HL-60/S4 treated with retinoic acid at 250 ng/mL for 4 days and 3 days (cell line): ENCODE measurements around the gene PIP5K1B.

ENCODE experiments used
- in situ Hi-C: fragments of 300-500 bp; cut with MboI; formaldehyde crosslinking; loops from 2 replicates; pipeline ENCODE4 v1.7.0; 2022; ENCODE audit warnings: low sequenced_read_pairs

The PIP5K1B gene

DNA sequence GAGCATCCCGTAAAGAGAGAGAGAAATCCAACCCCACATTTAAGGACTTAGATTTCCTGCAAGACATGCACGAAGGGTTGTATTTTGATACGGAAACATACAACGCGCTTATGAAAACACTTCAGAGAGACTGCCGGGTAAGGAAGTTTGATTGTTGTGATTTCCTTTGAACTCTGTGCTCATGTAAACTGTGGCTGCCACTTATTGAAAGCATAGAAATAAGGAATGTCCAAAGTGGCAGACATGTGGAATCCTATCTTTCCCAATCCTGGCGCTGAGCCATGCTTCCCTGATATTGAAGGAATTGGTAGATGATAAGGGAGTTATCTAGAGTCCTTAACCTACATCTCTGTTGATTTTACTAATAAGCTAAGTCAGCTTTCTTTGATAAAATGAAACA lies 189.5 kb downstream of the PIP5K1B start:
- in situ Hi-C loops, result loop anchor here (25.0 kb wide), 1 partner anchor 93 kb away; no protein-coding TSS in a partner anchor

DNA sequence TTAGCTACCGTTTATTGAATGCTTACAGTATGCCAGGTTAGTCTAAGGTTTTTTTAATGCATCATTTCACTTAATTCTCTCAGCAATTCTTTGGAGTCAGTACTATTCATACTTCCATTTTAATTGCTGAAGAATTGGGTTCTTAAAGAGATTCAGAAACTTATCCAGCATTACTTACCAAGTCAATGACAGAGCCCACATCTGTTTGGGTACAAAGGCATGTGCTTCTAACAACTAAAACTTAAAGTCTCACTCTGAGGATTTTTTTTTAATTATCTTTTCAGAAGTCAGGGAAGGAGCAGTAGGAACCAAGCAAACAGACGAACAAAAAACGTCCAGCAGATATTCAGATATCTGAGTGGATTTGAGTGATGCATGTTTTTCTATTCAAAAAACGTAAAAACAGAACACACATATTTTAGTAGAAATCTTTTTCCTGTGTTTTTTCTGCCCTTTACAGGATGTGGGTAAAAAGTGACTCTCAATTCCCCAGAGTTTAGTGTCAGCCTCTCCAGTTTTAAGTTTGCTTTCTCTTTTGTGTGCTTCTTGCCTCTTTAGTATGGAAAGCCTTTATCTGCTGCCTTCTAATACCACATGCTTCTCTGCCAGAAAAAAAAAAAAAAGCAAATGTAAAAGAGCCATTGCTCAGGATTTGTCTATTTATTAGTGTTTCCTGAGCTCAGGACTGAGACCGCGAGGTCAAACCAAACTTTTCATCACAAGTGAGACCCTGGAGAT lies 190.9 kb downstream of the PIP5K1B start:
- in situ Hi-C loops, result loop anchor here (25.0 kb wide), 1 partner anchor 91 kb away; no protein-coding TSS in a partner anchor

DNA sequence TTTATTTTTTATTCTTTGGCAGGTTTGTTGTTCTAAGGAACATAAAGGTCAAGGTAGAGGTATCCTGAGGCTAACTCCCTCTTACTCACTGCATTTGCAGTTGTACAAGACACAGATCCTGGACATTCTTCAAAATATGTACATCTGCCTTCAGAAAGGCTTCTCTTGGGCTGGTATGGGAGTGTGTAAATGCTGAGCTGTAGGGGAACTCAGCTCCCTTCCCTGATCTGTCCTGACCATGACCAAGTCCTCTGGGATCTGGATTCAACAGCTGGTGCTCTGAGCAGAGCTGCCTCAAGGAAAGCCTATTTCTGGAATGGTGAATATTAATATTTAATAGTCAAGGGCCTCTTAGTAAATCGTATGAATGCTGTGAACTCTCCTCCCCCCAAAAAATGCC lies 191.4 kb downstream of the PIP5K1B start:
- in situ Hi-C loops, result loop anchor here (25.0 kb wide), 1 partner anchor 91 kb away; no protein-coding TSS in a partner anchor

DNA sequence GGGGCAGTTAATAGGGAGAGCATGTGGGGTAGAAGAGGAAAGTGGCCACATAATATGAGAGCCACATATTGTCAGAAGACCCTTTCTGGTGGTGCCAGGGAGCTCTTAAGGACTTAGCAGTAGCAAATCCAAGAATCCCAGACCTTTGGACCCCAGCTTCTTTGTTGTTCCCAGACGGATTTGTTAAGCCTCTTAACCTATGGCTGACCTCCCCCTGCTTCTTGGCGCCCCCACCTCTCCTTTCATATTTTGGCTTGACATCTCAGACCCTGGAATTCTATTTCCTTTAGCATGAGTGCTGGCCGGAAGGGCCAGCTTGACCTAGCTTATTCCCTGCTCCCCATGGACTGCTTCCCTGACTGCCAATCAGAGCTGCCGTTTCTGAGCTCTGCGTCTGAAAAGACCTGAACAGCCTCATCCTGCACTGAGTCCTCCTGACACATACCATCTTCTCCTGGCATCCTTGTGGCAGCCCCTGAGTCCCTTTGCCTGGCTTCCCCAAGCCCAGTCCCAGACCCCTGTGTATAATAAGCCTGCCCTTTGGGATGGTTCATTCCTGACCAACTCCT lies 192.6 kb downstream of the PIP5K1B start:
- in situ Hi-C loops, result loop anchor here (25.0 kb wide), 1 partner anchor 90 kb away; no protein-coding TSS in a partner anchor

DNA sequence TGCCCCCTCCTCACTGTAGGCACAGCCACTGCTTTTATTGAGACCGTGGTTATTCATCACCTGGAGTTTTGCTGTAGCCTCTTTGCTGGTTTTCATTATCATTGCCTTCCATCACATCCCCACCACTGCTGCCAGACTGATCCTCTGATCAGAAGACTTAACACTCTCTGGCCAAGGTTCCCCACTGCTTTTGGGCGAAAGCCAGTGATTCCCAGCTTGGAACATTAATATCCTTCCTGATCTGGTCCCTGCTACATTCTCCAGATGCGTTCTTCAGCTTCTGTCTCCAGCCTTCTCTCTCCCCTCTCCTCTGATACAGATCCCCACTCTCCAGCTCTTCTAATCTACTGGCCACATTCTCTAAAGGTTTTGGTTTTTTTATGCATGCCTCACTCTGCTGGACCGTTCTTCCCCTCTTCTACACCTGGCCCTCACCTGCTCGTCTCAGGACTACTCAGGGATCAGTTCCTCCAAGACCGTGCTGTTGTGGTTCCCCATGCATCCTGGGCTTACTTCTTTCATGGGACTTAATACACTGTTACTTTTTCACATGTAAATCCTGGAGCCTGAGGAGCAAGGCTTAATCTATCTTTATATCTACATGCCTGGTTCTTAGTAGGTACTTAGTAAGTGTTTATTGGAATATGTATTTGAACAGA lies 193.9 kb downstream of the PIP5K1B start:
- in situ Hi-C loops, result loop anchor here (25.0 kb wide), 1 partner anchor 88 kb away; no protein-coding TSS in a partner anchor

DNA sequence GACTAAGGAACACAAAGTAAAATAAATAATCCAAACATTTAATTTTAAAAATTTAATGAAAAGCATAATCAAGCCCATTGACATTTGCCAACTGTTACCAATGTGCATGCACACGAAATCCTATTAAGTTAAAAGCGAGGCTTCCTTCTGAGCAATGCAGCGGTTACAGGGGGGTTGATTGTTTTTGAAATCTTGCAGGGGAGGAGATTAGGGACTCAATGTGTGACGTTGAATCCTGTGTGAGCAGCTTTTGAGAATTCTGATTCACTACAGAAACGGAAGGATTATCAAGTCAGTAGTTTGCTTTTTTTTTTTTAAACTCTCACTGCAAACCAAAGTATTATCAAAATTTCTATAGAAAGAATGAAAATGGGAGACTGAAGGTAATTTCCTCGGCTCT lies 199.4 kb downstream of the PIP5K1B start:
- in situ Hi-C loops, result no loop called here

DNA sequence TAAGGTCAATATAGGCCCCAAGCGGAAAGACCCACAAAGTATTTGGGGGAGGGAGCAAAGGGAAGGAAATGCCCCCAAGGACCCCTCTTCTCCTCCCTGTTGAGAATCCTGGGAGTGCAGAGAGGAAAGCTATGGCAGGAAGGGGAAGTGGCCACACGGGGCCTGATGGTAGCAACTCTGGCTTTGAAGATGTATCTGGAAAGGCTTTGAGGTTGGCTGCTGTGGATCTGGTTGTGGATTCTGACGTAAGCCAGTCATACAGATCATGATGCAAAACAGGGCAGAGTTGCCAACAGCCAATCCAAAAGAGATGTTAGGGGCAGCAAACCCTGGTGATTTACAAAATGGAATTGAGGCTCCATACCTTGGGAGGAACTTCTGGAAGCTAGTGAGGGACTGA lies 200.1 kb downstream of the PIP5K1B start:
- in situ Hi-C loops, result no loop called here

DNA sequence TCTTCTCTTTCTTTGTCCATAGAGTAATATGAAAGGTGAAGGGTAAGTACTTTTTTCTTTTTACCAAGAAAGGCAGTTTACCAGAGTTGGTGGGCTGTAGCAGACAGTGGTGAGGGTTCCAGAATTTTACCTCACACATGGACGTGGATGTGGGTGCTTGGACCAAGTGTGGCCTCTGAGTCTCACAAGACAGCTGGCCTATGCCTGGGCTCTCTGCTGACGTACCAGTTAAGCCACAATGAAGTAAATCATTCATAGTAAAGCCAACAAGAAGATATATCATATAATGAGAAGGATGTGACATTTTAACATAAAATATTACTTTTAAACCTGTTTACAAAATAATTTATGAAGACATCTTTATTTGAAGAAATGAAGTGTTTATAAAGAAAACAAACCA lies 202.9 kb downstream of the PIP5K1B start:
- in situ Hi-C loops, result no loop called here

DNA sequence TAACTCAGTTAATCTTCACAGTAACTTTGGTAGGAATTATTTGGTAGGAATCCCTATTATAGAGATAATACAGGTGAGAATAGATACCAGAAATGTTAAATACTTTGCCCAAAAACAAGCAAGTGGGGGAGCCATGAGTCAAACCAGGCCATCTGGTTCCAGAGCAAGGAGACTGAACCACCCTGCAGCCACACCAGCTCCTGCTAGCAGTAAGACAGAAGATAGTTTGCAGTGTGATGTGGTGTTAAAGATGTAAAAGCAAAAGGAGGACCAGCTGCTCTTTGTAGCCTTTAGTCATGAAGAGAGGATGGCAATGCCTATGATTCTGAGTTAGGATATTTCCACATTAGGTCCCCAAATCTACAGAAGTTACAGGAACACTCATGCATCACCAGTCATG lies 207.5 kb downstream of the PIP5K1B start:
- in situ Hi-C loops, result no loop called here

DNA sequence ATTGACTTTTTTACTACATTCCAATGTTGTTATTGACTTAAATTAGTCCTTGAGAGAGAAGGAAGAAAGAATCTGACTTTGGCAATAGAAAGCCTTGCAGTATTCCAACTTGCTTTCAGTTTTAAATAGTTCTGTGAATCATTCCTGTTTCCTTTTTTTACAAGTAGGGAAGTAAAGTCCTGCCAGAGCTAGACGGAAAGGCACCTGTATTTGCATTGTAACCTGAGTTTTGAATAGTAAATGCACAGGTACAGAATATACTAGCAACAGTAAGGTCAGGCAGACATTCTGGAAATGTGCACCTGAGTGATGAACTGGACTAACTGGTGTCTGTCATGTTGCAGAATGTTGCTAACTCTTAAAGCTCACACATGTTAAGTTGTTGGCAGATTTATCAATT lies 208.0 kb downstream of the PIP5K1B start:
- in situ Hi-C loops, result no loop called here

DNA sequence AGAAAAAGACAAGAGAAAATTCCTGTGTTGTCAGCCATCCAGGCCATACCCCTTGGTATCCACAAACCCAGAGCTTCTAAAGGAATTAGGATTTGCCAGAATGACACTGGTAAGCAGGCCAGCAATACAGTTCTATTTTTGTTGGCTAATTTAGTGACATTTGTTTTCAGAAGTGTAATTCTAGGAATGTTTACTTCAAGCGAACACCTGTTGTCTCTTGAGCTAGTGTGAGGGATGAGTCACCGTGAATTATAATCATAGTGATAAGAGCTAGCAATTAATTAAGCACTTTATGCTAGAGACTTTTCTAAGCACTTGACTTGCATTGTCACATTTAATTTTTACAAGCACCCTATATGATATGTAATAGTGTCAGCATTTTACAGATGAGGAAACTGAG lies 209.7 kb downstream of the PIP5K1B start:
- in situ Hi-C loops, result no loop called here

DNA sequence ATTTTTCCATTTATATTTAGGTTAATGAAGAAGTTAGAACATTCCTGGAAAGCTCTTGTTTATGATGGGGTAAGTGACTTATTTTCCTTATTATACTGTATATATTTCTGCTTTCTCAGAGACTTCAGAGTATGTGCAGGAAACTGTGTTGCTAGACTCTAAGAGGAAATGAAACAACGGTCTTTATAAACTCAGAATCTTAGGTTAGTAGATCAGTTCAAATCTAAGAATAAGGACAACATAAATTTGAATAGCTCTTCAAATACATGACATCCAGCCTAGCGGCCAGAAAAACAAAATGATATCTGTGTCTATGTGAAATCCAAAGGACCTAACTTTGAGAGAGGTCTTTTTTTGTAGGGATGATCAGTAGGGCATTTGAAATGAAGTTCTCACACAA lies 214.6 kb downstream of the PIP5K1B start:
- in situ Hi-C loops, result no loop called here

DNA sequence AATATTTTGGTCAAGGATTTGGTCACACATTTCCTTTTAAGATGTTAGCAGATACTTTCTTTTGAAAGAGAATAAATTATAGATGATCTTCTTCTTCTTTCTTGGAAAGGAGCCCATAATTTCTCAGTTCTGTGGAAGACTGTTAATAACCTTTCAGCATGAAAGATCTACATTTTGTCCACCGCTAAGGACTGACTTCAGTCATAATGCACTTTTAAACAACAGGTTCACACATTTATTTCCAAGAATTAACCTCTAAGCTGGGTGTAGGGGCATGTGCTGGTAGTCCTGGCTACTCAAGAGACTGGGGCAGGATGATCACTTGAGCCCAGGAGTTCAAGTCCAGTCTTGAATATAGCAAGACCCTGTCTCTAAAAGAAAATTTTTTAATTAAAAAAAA lies 215.9 kb downstream of the PIP5K1B start:
- in situ Hi-C loops, result no loop called here

DNA sequence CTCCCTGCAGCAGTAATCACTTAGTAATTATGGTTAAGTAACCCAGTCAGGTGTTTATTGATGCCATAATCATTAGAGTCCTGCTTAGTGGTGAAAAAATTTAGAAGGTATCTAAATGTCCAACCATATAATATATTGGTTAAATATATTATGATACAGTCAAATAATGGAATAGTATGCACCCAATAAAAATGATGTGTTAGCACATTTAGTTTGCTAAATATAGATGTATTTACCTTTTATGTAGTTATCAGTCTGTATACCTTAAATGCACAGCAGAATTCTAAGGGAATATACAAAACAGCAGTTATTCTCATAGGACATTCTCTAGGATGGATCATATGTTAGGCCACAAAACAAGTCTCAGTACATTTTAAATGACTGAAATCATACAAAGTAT lies 218.4 kb downstream of the PIP5K1B start:
- in situ Hi-C loops, result no loop called here

DNA sequence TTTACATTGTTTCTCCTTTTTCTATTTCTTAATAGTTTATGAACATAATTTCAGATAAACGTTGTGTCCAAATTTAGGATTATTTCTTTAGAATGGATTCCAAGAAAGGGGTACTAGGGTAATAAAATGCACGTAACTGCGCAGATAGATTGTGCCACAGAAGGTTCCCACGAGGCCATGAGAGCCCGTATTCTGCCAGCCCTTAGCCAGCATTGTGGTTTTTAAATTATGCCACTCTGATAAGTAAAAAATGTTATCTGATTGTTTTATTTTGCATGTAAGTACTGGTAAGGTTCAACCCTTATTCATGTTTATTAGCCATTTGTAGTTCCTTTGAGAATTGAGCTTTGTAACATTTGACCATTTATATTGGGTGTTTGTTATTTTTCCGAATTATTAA lies 220.1 kb downstream of the PIP5K1B start:
- in situ Hi-C loops, result no loop called here

DNA sequence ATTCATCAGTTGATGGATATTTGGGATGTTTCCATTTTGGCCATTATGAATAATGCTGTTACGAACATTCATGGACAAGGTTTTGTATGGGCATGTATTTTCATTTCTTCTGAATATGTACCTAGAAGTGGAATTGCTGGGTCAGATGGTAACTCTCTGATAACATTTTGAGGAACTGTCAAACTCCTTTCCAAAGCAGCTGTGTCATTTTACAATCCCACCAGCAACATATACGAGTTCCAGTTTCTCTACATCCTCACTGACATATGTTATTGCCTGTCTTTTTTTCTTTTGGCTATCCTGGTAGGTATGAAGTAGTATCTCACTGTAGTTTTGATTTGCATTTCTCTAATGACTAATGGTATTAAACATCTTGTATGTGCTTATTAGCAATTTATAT lies 222.1 kb downstream of the PIP5K1B start:
- in situ Hi-C loops, result no loop called here

DNA sequence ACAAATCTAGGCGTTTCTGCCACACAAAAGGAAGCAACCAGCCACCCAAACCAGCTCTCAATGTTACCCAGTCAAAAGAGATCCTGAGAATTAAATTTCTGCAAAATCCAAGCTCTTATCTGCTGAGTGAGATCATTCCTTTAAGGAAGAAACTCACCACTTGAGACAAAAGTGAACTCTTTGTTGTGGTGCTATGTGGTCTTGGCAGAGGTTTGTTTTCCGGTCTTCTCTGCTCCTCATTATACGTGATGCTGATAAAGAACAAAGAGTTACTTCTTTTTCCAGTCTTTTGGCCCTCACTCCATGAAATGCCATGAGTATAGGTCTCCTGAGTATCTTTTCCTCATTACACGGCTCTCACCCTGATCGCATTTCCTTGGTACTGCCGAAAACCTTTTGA lies 226.8 kb downstream of the PIP5K1B start:
- in situ Hi-C loops, result no loop called here

DNA sequence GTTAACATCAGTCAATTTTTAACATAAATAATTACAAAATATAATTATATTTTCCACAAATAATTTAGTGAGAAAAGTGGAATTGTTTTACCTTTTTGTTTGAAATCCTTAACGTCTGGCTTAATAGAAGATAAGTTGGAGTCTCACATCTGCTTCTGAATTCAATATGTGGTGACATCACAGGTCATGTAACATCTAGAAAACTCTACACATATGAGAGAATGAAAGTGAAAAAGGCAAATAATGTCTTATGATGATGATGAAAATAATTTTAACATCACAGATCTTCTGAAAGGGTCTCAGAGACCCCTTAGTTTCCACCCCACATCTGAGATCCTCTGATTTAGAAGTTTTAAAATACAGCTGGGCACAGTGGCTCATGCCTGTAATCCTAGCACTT lies 227.4 kb downstream of the PIP5K1B start:
- in situ Hi-C loops, result no loop called here

DNA sequence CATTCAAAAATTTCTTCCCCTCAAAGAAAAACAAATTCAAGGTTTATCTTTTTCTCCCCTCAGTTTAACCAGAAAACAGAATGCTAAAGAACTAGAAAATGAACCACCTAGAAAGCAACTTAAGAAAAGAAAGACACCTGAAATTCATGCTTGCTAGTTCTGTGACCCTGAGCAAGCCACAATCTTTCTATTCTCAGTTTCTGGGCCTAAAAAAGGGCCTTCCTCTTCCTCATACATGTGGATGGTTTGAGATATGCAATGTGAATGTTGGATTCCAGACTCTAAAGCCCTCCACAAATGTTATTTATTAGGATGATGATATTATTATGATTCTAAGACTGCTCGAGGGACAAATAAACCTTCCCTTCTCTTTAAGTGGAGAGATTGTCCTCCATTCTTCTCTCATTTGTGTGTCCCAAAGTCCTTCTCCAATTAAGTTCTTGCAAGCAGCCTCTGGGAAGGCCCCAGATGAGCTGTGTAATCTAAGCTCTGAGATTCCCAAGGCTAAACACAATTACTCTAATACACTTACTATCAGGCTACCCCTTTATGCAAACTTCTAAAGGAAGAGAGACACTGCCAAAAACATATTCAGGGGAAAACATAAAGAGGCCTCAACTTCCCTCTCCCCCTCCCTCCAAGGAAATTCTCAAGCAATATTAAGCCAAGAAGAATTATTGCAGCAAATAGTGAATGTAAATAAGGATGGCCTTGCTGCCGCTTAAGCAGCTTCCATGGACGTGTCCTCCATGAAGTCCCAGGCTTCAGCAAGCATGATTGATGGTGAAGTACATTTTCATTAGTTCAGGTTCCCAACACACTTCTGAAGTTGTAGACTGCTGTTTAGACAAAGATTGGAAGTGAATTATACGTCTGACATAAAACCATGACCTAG lies 228.6 kb downstream of the PIP5K1B start:
- in situ Hi-C loops, result no loop called here

DNA sequence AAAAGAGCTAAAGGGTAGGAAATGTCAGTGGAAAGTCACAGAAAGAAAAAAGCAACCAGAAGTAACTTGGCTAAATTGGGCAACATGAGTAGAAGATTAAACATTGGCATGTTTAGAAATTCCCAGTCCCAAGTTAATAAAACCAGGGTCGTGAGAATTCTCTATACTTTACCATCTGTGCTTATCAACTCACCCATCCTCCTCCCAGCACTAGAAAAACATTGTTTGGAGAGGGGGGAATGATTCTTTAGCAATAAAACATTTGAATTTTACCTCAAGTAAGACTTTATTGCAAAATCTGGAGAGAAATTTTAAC lies 229.2 kb downstream of the PIP5K1B start:
- in situ Hi-C loops, result no loop called here

DNA sequence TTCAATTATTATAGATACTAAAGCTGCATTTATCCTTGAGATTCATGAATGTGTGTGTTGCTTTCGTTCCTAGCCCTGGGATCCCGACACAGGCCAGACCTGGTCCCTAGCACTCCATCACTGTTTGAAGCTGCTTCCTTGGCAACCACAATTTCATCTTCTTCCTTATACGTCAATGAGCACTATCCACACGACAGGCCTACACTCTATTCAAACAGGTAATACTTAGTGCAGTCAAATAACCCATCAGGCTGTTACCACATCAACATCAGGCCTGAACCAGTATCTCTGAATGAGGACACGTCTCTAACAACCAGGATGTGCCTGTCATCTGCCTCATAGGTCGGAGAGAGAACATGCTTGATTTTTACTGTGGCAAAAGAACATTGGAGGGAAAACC lies 235.5 kb downstream of the PIP5K1B start:
- in situ Hi-C loops, result no loop called here
